ENCODE measurements around the gene EPN1.

The EPN1 gene

DNA sequence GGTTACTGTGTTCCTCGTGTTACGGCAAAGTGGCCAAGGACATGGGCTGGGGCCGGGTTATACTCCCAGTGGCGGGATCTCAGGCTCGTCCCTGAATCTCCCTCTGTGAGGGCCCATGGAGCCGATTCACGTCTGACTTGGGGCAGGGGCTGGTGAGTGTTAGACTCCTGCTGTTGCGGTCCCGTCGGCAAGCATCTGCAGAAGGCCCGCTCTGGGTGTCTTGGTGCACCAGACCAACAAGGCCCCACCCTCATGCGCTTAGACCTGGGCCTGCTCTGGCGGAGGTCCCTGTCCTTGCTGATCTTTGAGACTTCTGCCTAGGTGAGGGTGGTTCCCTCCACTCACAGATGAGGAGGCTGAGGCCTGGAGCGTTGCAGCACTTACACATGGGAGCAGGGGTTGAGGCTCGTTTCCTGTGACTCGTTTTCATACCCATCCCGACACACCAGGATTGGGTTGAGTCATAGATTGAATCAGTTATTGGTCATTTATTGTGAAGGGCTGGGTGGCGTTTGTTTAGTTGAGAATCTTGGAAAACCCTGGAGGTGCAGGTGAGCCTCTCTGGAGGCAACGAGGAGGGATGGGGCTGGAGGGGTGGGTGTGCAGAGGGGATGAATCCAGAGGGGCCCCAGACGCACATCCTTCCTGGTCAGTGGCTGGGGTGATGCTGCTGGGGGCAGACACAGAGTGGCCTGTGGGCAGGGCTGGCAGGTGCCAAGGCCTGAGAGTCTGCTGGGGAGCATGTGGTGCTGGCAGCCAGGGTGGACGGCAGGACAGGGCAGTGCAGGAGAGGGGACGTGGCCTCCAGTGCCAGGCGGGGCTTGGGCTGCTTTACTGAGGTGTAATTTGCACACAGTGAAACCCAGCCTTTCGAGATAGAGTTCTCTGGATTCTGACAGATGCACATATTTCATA lies 4.6 kb downstream of the EPN1 start:
- no peak for DNase-seq

DNA sequence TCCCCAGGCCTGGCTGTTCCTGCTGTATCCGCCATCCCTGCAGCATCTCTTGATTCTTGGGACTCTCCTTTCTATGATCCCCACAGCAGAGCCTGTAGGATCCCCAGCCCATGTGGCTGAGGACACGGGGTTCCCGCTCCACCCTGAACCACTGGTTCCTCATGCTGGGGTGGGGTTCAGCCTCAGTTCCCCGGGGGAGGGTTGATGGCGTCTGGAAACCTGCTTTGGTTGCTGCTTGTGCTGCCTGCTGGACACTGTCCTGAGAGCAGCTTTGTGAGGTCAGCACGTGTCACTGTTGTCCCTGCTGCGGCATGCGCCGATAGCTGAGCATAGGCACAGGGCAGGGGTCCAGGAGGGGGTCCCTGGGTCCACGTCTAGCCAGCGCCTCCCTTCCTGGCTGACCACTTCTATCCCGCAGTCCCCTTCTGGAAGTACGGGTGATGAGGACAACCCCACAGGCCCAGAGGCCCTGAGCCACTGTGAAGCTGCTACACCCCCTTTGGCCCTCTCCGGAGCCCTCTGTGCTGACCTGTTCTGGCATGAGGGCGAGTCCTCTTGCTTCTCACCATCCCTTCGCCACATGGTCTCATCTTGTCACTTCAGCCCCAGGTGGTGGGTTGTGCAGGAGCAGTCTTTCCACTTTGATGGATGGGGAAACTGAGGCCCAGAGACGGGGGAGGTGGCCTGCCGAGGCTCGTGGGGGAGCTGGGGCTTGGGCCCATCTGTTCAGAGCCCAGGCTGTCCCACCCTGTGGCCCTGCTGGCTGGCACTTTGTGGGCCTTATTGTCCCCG lies 5.5 kb downstream of the EPN1 start:
- no peak for DNase-seq

DNA sequence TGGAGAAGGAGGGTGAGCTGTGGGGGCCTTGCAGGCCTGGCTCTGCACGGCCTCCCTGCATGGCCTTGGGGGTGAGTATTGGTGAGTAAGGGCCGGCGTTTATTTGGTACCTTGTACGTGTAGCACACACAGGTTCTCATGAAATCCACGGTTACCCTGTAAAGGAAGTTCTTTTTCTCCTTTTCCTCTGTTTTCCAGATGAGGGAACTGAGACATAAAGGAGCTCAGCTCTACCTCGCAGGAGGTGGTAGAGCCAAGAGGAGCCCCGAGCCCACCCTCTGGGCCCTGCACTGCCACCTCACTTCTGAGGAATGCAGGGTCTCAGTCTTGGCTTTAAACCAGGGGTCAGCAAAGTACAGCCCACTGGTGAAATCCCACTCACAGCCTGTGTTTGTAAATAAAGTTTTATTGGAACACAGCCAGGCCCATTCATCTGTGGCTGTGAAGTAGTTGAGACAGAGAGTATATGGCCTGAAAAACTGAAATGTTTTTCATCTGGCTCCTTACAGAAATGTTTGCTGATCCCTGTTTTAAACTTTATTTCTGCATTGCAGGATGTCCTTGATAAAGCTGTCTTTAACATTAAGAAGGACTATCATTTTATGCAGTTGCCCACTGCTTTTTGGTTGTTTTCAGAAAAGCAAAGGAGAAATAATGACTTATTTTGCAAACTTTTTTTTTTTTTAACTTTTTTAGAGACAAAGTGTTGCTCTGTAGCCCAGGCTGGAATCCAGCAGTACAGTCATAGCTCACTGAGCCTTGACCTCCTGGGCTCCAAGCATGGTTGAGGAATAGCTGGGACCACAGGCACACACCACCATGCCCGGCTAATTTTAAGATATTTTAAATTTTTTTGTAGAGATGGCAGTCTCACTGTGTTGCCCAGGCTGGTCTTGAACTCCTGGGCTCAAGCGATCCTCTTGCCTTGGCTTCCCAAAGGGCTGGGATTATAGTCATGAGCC lies 6.4 kb downstream of the EPN1 start:
- no peak for DNase-seq

DNA sequence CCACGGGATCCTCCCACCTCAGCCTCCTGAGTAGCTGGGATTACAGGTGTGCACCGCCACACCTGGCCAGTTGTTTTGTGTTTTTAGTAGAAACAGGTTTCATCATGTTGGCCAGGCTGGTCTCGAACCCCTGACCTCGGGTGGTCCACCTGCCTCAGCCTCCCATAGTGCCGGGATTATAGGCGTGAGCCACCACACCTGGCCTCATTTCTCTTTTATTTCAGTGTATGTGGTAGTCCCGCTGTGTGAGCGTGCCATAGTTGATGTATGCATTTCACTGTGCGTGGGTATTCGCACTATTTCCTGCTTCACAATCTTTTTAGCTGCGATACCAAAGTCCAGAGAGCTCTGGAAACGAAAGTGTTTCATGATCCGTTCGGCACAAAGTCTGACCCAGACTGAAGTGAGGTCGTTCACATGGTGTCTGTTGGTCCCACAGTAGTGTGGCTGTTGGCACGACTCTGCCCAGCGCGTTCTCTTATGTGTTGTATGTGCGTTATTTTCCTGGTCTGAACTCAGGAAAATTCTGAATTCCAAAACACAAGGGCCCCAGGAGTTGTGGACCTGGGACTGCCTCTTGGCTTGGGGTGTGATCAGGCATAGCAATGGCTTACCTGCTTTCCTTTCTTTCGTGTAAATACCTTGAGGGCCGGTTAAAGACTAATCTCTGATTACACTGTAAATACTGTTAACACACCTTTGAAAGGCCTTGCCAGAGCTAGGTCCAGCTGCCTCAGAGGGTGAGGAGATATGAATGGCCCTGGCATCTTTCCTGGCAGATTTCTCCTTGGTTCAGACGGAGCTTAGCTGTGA lies 8.6 kb downstream of the EPN1 start:
- DNase-seq = no peak

DNA sequence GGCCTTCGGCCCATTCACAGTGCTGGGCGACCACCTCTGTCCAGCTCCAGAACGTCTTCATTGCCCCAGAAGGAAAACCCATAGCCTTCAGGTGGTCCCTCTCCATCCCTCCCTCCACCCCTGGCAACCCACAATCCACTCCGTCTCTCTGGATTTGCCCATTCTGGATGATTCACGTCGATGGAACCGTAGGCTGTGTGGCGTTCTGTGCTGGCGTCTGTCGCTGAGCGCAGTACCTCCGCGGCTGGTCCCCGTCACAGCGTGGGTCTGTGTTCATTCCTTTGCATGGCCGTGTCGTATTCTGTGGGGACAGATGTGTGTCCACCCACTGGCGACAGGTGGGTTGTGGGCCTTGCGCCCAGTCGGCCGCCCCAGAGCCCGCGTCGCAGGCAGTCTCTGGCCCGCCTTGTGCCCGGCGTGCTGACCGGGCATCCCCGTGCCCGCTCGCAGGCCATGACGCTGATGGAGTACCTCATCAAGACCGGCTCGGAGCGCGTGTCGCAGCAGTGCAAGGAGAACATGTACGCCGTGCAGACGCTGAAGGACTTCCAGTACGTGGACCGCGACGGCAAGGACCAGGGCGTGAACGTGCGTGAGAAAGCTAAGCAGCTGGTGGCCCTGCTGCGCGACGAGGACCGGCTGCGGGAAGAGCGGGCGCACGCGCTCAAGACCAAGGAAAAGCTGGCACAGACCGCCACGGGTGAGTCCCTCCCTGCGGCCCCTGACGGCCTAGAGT lies 10.1 kb downstream of the EPN1 start:
- DNase-seq = no peak

DNA sequence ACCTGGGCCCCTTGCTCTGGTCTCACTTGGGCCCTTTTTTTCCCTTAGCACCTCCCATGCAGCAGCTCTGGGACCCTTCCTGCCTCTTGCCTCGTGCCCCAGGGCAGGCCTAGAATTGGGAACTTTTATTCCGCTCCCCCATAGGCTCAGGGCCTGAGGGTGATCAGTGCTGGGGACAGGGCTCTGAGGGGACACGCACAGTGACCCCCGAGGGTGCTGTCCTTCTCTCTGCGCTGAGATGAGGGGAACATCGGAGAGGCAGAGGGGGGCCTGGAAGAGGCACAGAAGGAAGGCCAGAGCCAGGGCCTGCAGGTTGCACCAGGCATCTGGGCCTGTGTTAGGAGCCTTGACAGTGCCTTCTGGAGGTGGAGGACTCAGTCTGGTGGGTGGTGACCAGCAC lies 10.8 kb downstream of the EPN1 start:
- DNase-seq = no peak

DNA sequence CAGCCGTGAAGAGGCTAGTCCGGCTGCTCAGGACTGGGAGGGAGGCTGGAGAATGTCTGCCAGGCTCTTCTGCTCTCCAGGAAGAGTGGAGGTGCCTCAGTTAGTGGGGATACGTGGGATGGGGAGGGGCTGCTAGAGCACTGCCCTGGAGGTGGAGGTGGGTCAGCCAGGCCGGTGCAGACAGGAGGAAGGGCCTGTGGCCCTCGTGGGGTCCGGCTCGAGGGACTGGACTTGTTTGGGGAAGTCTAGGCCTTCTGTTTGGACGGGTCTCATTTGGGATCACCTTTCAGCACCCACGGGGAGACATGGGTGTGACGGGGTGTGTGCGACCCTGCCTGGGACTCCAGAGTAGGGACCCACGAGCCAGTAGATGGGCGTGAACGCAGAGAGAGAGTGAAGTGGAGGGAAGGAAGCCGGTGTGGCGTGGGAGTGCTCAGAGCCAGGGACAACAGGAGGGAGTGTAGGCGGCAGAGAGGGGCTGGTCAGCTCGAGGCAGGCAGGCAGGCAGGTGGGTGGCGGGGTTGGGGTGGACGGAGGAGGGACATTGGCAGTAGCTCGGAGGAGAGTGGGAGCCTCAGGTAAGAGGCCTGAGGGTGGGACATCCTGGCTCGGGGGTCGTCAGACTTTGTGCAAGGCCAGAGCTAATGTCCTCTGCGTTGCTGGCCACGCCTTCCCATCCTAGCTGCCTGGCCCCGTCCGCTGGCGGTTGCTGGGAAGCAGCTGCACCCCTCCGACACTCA lies 11.5 kb downstream of the EPN1 start:
- no peak for DNase-seq

DNA sequence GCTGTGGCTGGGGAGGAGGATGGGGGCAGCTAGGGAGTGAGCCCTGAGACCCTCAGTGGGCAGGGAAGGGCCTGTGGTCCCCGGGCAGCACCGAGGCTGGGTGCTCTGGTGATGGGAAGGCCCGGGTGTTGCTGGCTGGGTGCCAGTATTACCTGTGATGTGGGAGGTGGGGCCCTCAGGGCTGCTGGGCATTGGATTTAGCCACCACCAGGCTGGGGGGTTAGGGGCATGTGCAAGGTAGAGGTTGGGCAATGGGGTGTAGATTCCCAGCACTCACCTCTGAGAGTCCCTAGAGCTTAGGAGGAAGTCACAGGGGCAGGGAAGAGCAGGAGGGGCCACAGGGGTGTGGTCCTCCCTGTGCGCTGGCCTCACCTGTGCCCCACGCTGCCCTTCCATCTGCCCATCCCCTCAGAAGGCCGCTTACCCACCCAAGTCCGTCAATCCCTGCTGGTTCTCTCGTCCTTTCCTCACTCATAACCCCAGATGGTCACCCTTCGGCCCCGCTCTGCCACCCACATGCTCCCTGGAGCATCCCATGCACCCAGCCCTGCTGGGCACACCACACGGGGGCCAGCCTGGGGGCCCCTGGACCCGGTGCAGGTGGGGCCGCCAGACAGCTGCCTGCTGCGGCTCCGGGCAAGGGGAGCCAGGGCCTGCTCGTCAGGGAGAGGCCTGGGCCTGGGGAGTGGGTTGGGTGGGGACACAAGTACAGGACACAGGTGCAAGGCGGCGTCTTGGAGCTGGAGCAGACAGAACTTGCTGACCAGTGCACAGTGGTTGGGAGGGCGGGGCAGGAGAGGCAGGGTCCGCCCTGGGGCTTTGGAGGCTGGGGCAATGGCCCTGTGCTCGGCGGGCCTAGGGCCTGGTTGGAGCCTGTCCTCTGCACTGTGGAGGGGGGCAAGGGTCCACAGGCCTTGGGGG lies 12.5 kb downstream of the EPN1 start:
- no peak for DNase-seq

DNA sequence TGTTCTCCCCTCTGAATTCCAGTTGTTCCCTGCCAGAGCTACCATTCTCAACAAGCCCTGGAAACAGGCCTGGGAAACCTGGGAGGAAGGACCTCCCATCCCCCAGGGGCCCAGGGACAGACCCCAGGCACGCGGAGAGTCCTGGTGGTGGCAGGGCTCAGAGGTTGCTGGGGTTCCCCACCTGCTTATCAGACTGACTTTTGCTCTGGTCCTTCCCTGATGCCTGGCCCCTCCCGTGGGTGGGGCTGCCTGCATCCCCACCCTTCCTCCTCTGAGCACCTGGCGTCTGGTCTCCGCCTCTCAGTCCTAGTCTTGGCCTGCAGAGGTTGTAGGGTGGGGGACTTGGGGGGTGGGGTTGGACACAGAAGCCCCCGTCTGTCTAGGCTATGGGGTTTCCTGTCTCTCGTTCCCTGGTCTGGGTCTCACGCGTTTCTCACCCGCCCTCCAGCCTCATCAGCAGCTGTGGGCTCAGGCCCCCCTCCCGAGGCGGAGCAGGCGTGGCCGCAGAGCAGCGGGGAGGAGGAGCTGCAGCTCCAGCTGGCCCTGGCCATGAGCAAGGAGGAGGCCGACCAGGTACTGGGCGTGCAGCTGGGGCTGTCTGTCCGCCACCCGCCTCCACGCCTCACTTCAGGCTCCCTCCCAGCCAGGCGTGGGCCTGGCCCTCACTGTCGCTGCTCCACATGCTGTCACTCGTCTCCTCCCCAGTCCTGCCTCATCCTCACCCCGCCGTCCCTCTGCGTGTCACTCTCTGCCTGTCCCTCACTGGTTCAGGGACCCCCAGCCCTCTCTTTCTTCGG lies 13.6 kb downstream of the EPN1 start:
- DNase-seq = no peak

DNA sequence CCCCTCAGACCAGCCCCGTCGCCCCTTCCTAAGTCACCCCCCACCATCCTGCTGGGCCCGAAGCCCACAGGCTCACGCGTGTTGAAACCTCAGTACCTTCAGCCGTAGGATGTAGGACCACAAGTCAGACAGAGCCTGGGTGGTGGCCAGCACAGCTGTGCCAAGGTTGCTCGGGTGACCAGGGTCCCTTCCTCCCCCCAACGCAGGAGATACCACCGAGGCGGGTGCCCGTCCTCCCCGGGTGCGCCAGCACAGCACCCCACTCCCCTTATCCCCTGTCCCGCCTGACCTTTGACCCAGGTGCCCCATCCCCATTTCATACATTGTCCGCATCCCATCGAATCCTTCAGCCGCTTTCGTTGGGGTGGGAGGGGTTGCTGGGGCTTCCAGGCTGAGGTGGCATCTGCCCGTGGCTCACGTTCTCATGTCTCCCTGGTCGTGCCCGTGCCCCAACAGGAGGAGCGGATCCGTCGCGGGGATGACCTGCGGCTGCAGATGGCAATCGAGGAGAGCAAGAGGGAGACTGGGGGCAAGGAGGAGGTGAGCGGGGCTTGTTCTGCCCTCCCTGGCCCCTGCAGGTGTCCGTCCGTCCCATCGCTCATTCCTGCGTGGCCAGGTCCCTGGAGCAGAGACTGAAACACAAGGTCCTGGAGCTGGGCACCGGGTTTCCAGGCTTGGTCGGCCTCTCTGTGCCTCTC lies 14.5 kb downstream of the EPN1 start:
- no peak for DNase-seq

DNA sequence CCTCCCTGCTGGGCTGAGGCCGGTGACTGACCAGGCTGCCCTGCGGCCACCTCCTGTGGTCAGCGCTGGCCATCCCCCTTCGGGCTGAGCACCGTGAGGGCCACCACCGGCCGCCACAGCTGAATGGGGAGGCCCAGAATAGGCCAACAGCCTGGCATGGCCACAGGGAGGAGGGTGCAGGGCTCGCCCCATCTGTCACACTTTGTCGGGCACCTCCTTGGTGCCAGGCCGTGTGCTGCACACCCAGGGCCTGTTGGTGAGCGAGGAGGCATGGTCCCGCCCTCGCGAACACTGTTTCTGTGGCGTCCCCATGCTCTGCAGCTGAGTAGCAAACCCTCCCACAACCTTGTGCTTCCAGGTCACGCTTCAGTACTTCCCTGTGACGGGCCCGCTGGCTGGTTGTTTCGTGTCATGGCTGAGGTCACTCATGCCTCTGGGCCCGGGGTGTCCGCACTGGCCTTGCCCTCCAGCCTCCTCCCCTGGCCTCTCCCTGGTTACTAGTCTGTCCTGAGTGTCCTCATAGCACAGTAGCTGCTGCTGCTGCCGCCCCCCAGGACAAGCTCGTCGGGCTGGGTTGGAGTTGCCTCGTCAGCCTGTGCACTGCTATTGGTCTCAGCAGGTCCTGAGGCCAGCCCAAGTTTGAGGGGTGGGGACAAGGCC lies 15.2 kb downstream of the EPN1 start:
- no peak for DNase-seq

DNA sequence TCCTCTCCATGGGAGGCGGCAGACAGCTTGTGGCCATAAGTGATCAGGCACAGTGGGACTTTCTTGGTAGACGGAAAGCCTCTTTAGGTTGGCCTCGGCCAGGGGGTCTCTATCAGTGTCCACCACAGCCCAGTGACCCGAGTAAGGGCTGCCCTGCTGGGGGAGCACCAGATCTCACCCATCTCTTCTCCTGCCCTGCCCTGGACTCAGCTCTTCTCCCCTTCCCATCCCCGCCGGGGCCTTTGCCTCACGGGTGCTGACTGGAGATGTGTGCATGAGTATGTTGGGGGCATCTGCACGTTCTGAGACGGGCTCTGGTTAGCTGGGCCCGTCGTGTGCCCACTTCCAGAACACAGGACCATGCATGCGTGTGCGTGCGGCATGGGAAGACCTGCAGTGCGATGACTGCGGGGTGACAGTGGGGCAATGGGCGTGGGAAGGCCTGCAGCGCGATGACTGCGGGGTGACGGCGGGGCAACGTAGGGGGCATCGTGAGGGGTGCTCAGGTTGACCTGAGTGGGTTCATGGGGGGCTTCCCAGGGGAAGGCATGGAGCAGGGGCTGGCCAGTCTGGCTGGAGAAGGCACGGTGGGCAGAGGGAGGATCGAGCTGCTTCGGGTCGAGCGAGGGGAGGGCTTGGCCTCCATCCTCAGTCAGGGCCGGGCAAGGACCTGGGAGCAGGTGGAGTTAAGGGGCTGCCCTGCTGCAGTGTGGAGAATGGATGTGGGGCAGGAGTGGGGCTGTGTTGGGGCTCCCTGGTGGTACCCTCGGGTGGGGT lies 15.9 kb downstream of the EPN1 start:
- DNase-seq = no peak

DNA sequence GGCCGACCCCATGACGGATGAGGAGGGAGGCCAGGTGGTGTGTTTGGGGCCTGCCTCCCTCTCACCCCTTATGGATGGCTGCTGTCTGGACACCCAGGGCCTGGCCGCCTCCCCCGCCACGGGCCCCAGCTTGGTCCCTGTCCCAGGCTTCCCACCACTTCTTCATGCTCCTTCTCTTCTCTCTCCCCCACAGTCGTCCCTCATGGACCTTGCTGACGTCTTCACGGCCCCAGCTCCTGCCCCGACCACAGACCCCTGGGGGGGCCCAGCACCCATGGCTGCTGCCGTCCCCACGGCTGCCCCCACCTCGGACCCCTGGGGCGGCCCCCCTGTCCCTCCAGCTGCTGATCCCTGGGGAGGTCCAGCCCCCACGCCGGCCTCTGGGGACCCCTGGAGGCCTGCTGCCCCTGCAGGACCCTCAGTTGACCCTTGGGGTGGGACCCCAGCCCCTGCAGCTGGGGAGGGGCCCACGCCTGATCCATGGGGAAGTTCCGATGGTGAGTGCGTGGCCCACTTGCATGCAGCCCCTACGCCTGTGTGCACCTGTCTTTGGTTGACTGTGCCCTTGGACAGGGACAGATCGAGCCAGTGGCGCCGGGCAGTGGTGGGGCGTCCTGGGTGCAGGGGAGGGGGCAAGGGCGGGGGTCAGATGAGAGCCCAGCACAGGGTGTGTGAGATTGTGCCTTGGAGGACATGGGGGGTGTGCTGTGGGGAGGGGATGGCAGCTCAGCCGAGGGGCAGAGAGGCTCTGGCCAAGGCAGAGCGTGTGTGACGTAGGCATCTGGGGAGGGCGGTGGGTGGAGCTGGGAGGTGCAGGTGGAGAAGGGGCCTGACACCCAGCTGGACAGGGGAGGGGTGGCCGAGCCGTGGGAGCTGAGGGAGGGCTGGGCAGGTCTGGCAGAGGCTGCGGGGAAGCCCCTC lies 16.8 kb downstream of the EPN1 start:
- no peak for DNase-seq

DNA sequence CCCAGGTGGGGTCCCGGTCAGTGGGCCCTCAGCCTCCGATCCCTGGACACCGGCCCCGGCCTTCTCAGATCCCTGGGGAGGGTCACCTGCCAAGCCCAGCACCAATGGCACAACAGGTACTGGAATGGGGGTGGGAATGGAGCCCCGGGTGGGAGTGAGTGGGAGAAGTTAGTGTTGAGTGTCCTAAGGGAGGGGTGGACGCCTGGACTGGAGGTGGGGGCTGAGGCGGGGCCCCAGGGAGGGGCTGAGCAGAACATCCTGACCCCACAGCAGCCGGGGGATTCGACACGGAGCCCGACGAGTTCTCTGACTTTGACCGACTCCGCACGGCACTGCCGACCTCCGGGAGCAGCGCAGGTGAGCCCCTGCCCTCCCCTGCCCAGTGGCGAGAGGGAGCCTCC lies 17.7 kb downstream of the EPN1 start:
- no peak for DNase-seq

DNA sequence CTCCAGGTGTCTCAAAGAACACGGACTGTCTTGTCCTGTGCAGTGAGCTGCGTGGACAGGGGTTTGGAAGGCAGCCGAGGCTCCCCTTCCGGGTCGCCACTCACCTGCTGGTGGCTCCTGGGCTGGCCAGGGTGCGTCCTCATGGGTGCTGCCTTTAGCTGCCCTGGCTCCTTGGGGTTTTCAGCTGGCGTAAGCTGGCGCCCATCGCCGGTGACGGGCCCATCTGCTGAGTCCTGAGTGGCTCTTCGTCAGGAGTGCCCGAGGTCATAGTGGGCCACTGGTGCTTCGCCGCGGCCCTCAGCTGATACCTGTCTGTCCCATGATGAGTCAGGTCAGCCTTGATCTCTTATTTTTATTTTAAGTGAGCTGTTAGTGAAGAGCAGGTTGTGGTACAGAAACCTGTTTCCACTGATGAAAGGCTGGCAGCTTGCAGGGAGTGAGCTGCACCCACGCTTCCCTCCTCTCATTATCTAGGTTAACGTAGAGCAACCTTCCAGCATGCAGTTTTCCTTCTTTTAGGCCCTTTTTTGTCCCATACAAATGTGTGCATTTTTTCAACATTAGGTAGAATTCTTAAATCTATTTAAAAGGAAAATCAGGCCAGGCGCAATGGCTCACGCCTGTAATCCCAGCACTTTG lies 18.4 kb downstream of the EPN1 start:
- DNase-seq = no peak

Data from fibroblast of skin of scalp (primary cell).